ENCODE data around the gene FBH1. TPM values are rescaled to one million over a fixed set of nuclear protein-coding genes. Genes with fewer than 3 reads are reported as not detected.
"Not testable (repeated sequence)": the region's sequence is repeated elsewhere in the genome, so short reads cannot be mapped to it uniquely, and the experiment has no call there.

The FBH1 gene
- total RNA-seq, 1 donor, result 93.7 TPM

DNA sequence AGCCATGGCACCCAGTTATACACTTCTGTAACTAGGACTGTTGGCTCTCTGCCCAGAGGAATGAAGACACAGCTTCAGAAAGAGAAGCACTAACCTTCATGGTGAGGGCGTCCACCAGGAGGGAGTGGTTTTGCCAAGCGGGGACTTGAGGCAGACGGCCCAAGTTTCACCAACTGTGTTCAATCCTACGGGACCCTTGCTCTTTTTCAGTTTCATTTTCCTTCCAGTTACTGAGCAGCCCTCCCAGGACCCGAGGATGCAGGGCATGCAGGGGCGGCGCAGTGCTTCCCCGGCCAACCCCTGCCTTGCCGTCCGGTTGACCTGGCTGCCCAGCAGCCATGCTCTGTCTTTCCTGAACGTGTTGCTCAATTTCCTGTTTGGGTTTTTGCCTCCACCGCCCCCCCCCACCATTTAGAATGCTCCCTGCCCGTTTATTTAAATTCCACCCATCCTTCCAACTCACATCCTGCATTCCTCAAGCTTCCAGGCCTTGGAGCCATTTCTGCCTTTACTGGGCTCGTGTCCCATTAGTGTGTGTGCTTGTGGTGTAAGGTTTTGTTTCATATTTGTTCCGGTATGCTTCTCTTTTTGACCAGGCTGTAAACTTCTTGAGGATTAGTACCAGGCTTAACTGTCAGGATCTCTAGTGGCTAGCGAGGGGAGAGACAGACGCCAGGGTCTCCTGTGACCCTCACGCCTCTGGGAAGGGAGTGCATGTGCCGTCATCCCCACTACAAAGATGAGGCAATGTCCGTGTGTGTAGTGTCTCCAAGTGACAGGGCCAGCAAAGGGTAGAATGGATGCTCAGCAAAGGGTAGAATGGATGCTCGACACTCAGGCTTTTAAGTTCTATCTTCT, 55.7 kb downstream of the FBH1 start:
- no peaks in the 10 kb centered on the region for H4K20me1 ChIP-seq (ENCODE audit: insufficient read depth, low read length)
- peaks cover 34% of the 10 kb centered on the region for H3K4me1 ChIP-seq (ENCODE audit: insufficient read depth, low read length)
- peak overlapping the region; percentile 56 for H3K4me3 ChIP-seq (ENCODE audit: insufficient read depth, low read length)
- peak; percentile 93 for DNase-seq (ENCODE audit: insufficient read length, low spot score, missing footprints)
- H3K9me3 ChIP-seq (ENCODE audit: low read depth, low read length), result no peaks in the 10 kb centered on the region
- no peaks in the 10 kb centered on the region for H3K79me2 ChIP-seq (ENCODE audit: insufficient read depth, low read length)
- H3K36me3 ChIP-seq (ENCODE audit: insufficient read depth, low read length), result no peaks in the 10 kb centered on the region
- peak overlapping the region; percentile 88 for H2AFZ ChIP-seq (ENCODE audit: low read length)
- peak overlapping the region; percentile 68 for H3K4me2 ChIP-seq (ENCODE audit: insufficient read depth, low read length)
- no peak for TF ChIP-seq CTCF (IDR thresholded peaks at IDR 0.05; ENCODE audit: extremely low read depth, low read depth, low read length)
- peak overlapping the region; percentile 99 for H3K27ac ChIP-seq (ENCODE audit: low read depth, low read length)
- no peaks in the 10 kb centered on the region for H3K27me3 ChIP-seq (ENCODE audit: insufficient read depth, low read length)

- peak overlapping the region; percentile 88 for H2AFZ ChIP-seq (ENCODE audit: low read length)
- H4K20me1 ChIP-seq (ENCODE audit: insufficient read depth, low read length); H3K27me3 ChIP-seq (ENCODE audit: insufficient read depth, low read length); H3K36me3 ChIP-seq (ENCODE audit: insufficient read depth, low read length); H3K4me3 ChIP-seq (ENCODE audit: insufficient read depth, low read length); DNase-seq (ENCODE audit: insufficient read length, low spot score, missing footprints); H3K9me3 ChIP-seq (ENCODE audit: low read depth, low read length); H3K79me2 ChIP-seq (ENCODE audit: insufficient read depth, low read length): not testable (repeated sequence)
- peak overlapping the region; percentile 99 for H3K27ac ChIP-seq (ENCODE audit: low read depth, low read length)
- H3K4me2 ChIP-seq (ENCODE audit: insufficient read depth, low read length), result peak overlapping the region; percentile 68
- peaks cover 35% of the 10 kb centered on the region for H3K4me1 ChIP-seq (ENCODE audit: insufficient read depth, low read length)
Measured at GRCh38 chr10:5946419-5946775, 56.4 kb downstream of the FBH1 start.

DNA sequence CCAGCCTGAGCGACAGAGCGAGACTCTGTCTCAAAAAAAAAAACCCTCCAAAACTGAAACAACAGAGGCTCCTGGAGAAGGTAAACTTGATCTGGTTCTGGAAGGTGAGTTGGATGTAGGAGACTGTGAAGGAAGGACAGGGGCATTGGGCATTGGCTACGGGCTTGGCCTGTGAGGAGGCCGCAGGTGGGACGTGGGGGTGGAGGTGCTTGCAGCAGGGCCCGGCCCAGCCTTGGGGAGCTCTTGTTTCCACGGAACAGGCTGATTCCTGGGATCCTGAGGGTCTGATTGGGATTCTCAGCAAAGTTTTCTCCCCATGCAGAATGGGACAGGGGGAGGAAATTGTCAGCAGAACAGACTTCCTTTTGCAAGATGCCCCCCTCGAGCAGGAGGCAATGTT, 56.7 kb downstream of the FBH1 start:
- H2AFZ ChIP-seq (ENCODE audit: low read length), result no peak overlapping the region
- peaks cover 35% of the 10 kb centered on the region for H3K4me1 ChIP-seq (ENCODE audit: insufficient read depth, low read length)
- H3K27ac ChIP-seq (ENCODE audit: low read depth, low read length), result no peak overlapping the region
- H3K27me3 ChIP-seq (ENCODE audit: insufficient read depth, low read length), result no peaks in the 10 kb centered on the region
- H3K4me3 ChIP-seq (ENCODE audit: insufficient read depth, low read length), result no peak overlapping the region
- H3K9me3 ChIP-seq (ENCODE audit: low read depth, low read length), result no peaks in the 10 kb centered on the region
- no peak for DNase-seq (ENCODE audit: insufficient read length, low spot score, missing footprints)
- H3K36me3 ChIP-seq (ENCODE audit: insufficient read depth, low read length), result no peaks in the 10 kb centered on the region
- no peak overlapping the region for H3K4me2 ChIP-seq (ENCODE audit: insufficient read depth, low read length)
- H3K79me2 ChIP-seq (ENCODE audit: insufficient read depth, low read length), result no peaks in the 10 kb centered on the region
- no peak for TF ChIP-seq CTCF (IDR thresholded peaks at IDR 0.05; ENCODE audit: extremely low read depth, low read depth, low read length)
- H4K20me1 ChIP-seq (ENCODE audit: insufficient read depth, low read length), result no peaks in the 10 kb centered on the region

GRCh38 chr10:5947471-5948207, 57.6 kb downstream of the FBH1 start:
- H3K27ac ChIP-seq (ENCODE audit: low read depth, low read length), result no peak overlapping the region
- H3K4me1 ChIP-seq (ENCODE audit: insufficient read depth, low read length), result peaks cover 35% of the 10 kb centered on the region
- H3K27me3 ChIP-seq (ENCODE audit: insufficient read depth, low read length), result no peaks in the 10 kb centered on the region
- no peaks in the 10 kb centered on the region for H4K20me1 ChIP-seq (ENCODE audit: insufficient read depth, low read length)
- no peak for DNase-seq (ENCODE audit: insufficient read length, low spot score, missing footprints)
- H3K4me3 ChIP-seq (ENCODE audit: insufficient read depth, low read length), result no peak overlapping the region
- H3K36me3 ChIP-seq (ENCODE audit: insufficient read depth, low read length), result no peaks in the 10 kb centered on the region
- H3K79me2 ChIP-seq (ENCODE audit: insufficient read depth, low read length), result no peaks in the 10 kb centered on the region
- H3K4me2 ChIP-seq (ENCODE audit: insufficient read depth, low read length), result no peak overlapping the region
- H3K9me3 ChIP-seq (ENCODE audit: low read depth, low read length), result no peaks in the 10 kb centered on the region
- H2AFZ ChIP-seq (ENCODE audit: low read length), result no peak overlapping the region
- TF ChIP-seq CTCF (IDR thresholded peaks at IDR 0.05; ENCODE audit: extremely low read depth, low read depth, low read length), result no peak

All from osteoblast (primary cell).